HepG2 (cell line): ENCODE data around the gene ZNF385B. TPM values are rescaled to one million over a fixed set of nuclear protein-coding genes. Genes with fewer than 3 reads are reported as not detected.

Experiments
- ATAC-seq: fragments of 200-7000 bp; cut with Tn5 transposase; 3 replicates; pipeline ENCODE4 v1.9.1; 2020; ENCODE audit warnings: mild to moderate bottlenecking, moderate library complexity
- BruUV-seq: library from RNA; stranded (reverse); fragments of 400-500 nt; replicated peaks from 2 replicates; lab custom pipeline; 2021; lab: Mats Ljungman, UMichigan
- CTCF ChIA-PET: fragments of 300-600 bp; formaldehyde crosslinking; extraction: SDS; loops from one replicate; lab custom pipeline; 2021; ENCODE audit warnings: low total read pairs, inconsistent platforms, low intra/inter-chr PET ratio; lab: Yijun Ruan, JAX
- POLR2A ChIA-PET: fragments of 350-600 bp; sonication (Branson Sonifier 250); formaldehyde crosslinking; loops from one replicate; lab custom pipeline; 2020; ENCODE audit warnings: antibody characterized with exemption, inconsistent platforms; lab: Yijun Ruan, JAX
- DNase-seq: peaks from one replicate; pipeline ENCODE4 v3.0.0-alpha.2; 2015; ENCODE audit warnings: low spot score
- FAIRE-seq: peaks from 3 replicates; lab custom pipeline; 2011; peaks lifted over from hg19 to GRCh38; lab: Jason Lieb, UNC
- H2AFZ ChIP-seq: one replicate; pipeline ENCODE4 v1.6.1; 2011; ENCODE audit warnings: low read length, inconsistent platforms
- H3K27ac ChIP-seq: fragments of 300-600 bp; 3 replicates; pipeline ENCODE4 v1.8.0; 2011; ENCODE audit warnings: mixed run types, mild to moderate bottlenecking, mixed read lengths, low read length, inconsistent platforms; ENCODE audit not compliant: insufficient read depth; ENCODE audit errors: extremely low read length
- H3K27me3 ChIP-seq, 2 experiments: fragments of 200-600 bp in 1 of 2; 2 replicates in 1 of 2; 3 replicates in 1 of 2; pipeline versions ENCODE4 v1.6.0 to v1.8.0; 2011; ENCODE audit warnings: low read length in 2 of 2, mild to moderate bottlenecking in 2 of 2, moderate library complexity in 2 of 2, inconsistent platforms in 1 of 2; ENCODE audit not compliant: insufficient read depth in 2 of 2, control insufficient read depth in 1 of 2
- H3K36me3 ChIP-seq, 2 experiments: fragments of 200-600 bp in 1 of 2; replicated peaks in 1 of 2; 2 replicates in 1 of 2; 3 replicates in 1 of 2; pipeline versions ENCODE4 v1.5.1 to v1.8.0; 2011; ENCODE audit warnings: low read length in 2 of 2, inconsistent platforms in 1 of 2; ENCODE audit not compliant: insufficient read depth in 2 of 2, control insufficient read depth in 1 of 2
- H3K4me1 ChIP-seq: 2 replicates; pipeline ENCODE4 v1.5.1; 2012; ENCODE audit warnings: low read length, inconsistent platforms; ENCODE audit not compliant: insufficient read depth
- H3K4me2 ChIP-seq: 2 replicates; pipeline ENCODE4 v1.6.0; 2011; ENCODE audit warnings: low read depth, low read length, inconsistent platforms
- H3K4me3 ChIP-seq, 3 experiments: fragments of 200-600 bp in 1 of 3; sonication (generic), shearing (Covaris generic) in 1 of 3; replicated peaks in 1 of 3; 2 replicates each; pipeline ENCODE4 v1.5.1; 2011 to 2016; ENCODE audit warnings: low read length in 3 of 3, inconsistent platforms in 2 of 3, low read depth in 2 of 3, mild to moderate bottlenecking in 2 of 3, control low read depth in 1 of 3, mixed read lengths in 1 of 3; ENCODE audit not compliant: insufficient read depth in 1 of 3
- H3K79me2 ChIP-seq: one replicate; pipeline ENCODE4 v1.6.1; 2011; ENCODE audit warnings: low read length, inconsistent platforms; ENCODE audit not compliant: insufficient read depth
- H3K9ac ChIP-seq: 2 replicates; pipeline ENCODE4 v1.6.0; 2011; ENCODE audit warnings: mild to moderate bottlenecking, low read depth, low read length, inconsistent platforms; ENCODE audit not compliant: insufficient read depth
- H3K9me3 ChIP-seq: 2 replicates; pipeline ENCODE4 v1.5.1; 2012; ENCODE audit warnings: mild to moderate bottlenecking, low read length
- H4K20me1 ChIP-seq: 2 replicates; pipeline ENCODE4 v1.6.0; 2011; ENCODE audit warnings: inconsistent platforms, mild to moderate bottlenecking, low read length, moderate library complexity; ENCODE audit not compliant: insufficient read depth
- CHD4 ChIP-seq: fragments of 200-600 bp; sonication (generic); IDR thresholded peaks from 2 replicates; pipeline ENCODE4 v1.7.0; 2017; ENCODE audit warnings: mild to moderate bottlenecking, low read length, borderline replicate concordance
- HBP1 ChIP-seq: IDR thresholded peaks from 2 replicates; pipeline ENCODE4 v1.6.1; 2016; ENCODE audit warnings: low read depth, control low read depth
- IKZF5 ChIP-seq: IDR thresholded peaks from 2 replicates; pipeline ENCODE4 v1.6.1; 2018; ENCODE audit warnings: missing genetic modification reagents, mild to moderate bottlenecking, missing compliant biosample characterization
- KDM5A ChIP-seq: fragments of 200-600 bp; sonication (generic); IDR thresholded peaks from 2 replicates; pipeline ENCODE4 v1.7.0; 2018; ENCODE audit warnings: antibody characterized with exemption, mild to moderate bottlenecking, low read length, borderline replicate concordance
- MNT ChIP-seq: fragments of 450-650 bp; IDR thresholded peaks from 2 replicates; pipeline ENCODE4 v1.6.1; 2016
- NFE2L2 ChIP-seq: fragments of 150-350 bp; IDR thresholded peaks from 2 replicates; pipeline ENCODE4 v1.6.1; 2014; ENCODE audit warnings: low read length
- PAX8 ChIP-seq: sonication (generic); formaldehyde crosslinking; IDR thresholded peaks from 2 replicates; pipeline ENCODE4 v1.8.0; 2022; ENCODE audit warnings: mild to moderate bottlenecking, missing genetic modification reagents, borderline replicate concordance
- PRPF4 ChIP-seq: fragments of 200-400 bp; formaldehyde crosslinking; IDR thresholded peaks from 2 replicates; pipeline ENCODE4 v1.6.1; 2016; ENCODE audit warnings: low read length, low read depth; ENCODE audit not compliant: poor library complexity, severe bottlenecking
- RARG ChIP-seq: sonication (generic); formaldehyde crosslinking; IDR thresholded peaks from 2 replicates; pipeline ENCODE4 v1.4.0; 2020; ENCODE audit warnings: low read depth, mild to moderate bottlenecking, missing genetic modification reagents
- SOX5 ChIP-seq: IDR thresholded peaks from 2 replicates; pipeline ENCODE4 v1.6.1; 2016; ENCODE audit warnings: borderline replicate concordance
- SSRP1 ChIP-seq: IDR thresholded peaks from 2 replicates; pipeline ENCODE4 v1.6.1; 2016; ENCODE audit warnings: control low read depth
- TEAD3 ChIP-seq: optimal IDR thresholded peaks from 2 replicates; pipeline ENCODE3; 2016; ENCODE audit warnings: borderline replicate concordance
- TRIM24 ChIP-seq: sonication (generic); formaldehyde crosslinking; IDR thresholded peaks from 2 replicates; pipeline ENCODE4 v1.8.0; 2022; ENCODE audit warnings: mild to moderate bottlenecking, missing genetic modification reagents
- ZBTB21 ChIP-seq: sonication (generic); formaldehyde crosslinking; IDR thresholded peaks from 2 replicates; pipeline ENCODE4 v1.4.0; 2020; ENCODE audit warnings: missing genetic modification reagents
- ZBTB7B ChIP-seq: sonication (generic); formaldehyde crosslinking; IDR thresholded peaks from 2 replicates; pipeline ENCODE4 v1.4.0; 2020; ENCODE audit warnings: missing genetic modification reagents
- ZNF264 ChIP-seq: sonication (generic); formaldehyde crosslinking; IDR thresholded peaks from 2 replicates; pipeline ENCODE4 v1.4.0; 2020; ENCODE audit warnings: missing genetic modification reagents
- ZNF34 ChIP-seq: sonication (generic); formaldehyde crosslinking; IDR thresholded peaks from 2 replicates; pipeline ENCODE4 v1.4.0; 2020; ENCODE audit warnings: mild to moderate bottlenecking, missing genetic modification reagents, borderline replicate concordance
- ZNF605 ChIP-seq: sonication (generic); formaldehyde crosslinking; IDR thresholded peaks from 2 replicates; pipeline ENCODE4 v1.8.0; 2022; ENCODE audit warnings: mild to moderate bottlenecking, missing genetic modification reagents
- ZSCAN21 ChIP-seq: sonication (generic); formaldehyde crosslinking; IDR thresholded peaks from 2 replicates; pipeline ENCODE4 v1.8.0; 2022; ENCODE audit warnings: mild to moderate bottlenecking, missing genetic modification reagents, moderate library complexity, borderline replicate concordance
- WGBS: methylation state at CpG from one replicate; pipeline ENCODE4 v1.1.6; 2017; ENCODE audit warnings: low lambda C conversion rate; 5-methylcytosine and 5-hydroxymethylcytosine counted together
- in situ Hi-C: cut with HindIII; loops from 2 replicates; pipeline ENCODE4 v1.10.0; 2017; ENCODE audit warnings: low pct_unique_long_range_greater_than_20kb; ENCODE audit not compliant: extremely low pct_ligation_motif_present
- intact Hi-C: fragments of 100-400 bp; cut with micrococcal nuclease; formaldehyde crosslinking; loops from one replicate; pipeline ENCODE4 v1.10.0; 2022; ENCODE audit not compliant: unreplicated experiment
- polyA plus RNA-seq, 8 experiments: library from polyadenylated mRNA; depleted of rRNA in 3 of 8; stranded (reverse) in 7 of 8; unstranded in 1 of 8; fragments of >200 nt; fragmentation: Illumina TruSeq in 4 of 8; extraction: Trizol in 4 of 8; gene quantifications; 2 replicates each; pipeline versions ENCODE4 v1.2.1 to v1.2.3, GENCODE V29; 2011 to 2016; ENCODE audit warnings: low read depth in 4 of 8, missing spikeins in 1 of 8, mixed read lengths in 1 of 8; ENCODE audit not compliant: insufficient read depth in 1 of 8
- total RNA-seq, 5 experiments: library from RNA; depleted of rRNA; stranded (reverse); fragments of >200 nt; fragmentation: Illumina TruSeq; extraction: Trizol; gene quantifications; 2 replicates each; pipeline ENCODE4 v1.2.3, GENCODE V29; 2016; ENCODE audit warnings: low read depth in 1 of 5
- TF ChIP-seq, protein P1 (sequence below): sonication (generic); formaldehyde crosslinking; IDR thresholded peaks from 2 replicates; pipeline ENCODE4 v1.4.0; 2020; ENCODE audit warnings: missing genetic modification reagents

ZNF385B gene
- total and polyA plus RNA-seq, 2 of the 13 experiments (the other 11 are each of a cell fraction or from before 2014, with no cell fraction given) = 3.3 to 6.7 TPM

- ATAC-seq (peak; percentile 99), FAIRE-seq (peak; percentile 91), DNase-seq (peak; percentile 100)
- intact Hi-C loops = loop anchor here (1.0 to 10.0 kb wide), 7 partner anchors 15 to 309 kb away; no protein-coding TSS in a partner anchor
- H3K9ac ChIP-seq = peak overlapping the region; percentile 63
- H3K27me3 ChIP-seq = no peaks in the 10 kb centered on the region
- H3K4me3 ChIP-seq = peak overlapping the region in 1 of 3 experiments; percentile 12; a peak in 1 of 6 replicates
- H2AFZ ChIP-seq = no peak overlapping the region
- H3K9me3 ChIP-seq = peaks cover 8% of the 10 kb centered on the region
- POLR2A ChIA-PET = interaction anchor here (0.8 to 1.9 kb wide), 11 partner anchors 9 to 271 kb away, joined by 3 to 43 read pairs (median 4); no protein-coding TSS in a partner anchor
- H3K4me2 ChIP-seq = peak overlapping the region; percentile 62
- WGBS = 0% methylated on average over 3 of the region's 3 CpGs
- BruUV-seq = no TSS peak
- no peaks in the 10 kb centered on the region for H3K79me2 ChIP-seq
- H3K36me3 ChIP-seq = no peaks in the 10 kb centered on the region; a peak in 1 of 5 replicates
- in situ Hi-C loops = loop anchor here (5.0 kb wide), 1 partner anchor 271 kb away; no protein-coding TSS in a partner anchor
- peak overlapping the region; percentile 88 for H3K27ac ChIP-seq
- no peaks in the 10 kb centered on the region for H4K20me1 ChIP-seq
- CTCF ChIA-PET = no interaction called here
- H3K4me1 ChIP-seq = peaks cover 54% of the 10 kb centered on the region
- TF ChIP-seq ZBTB7B (CRISPR knock-in tag) (peak; percentile 86), SSRP1 (CRISPR knock-in tag) (peak; percentile 95), ZBTB21 (CRISPR knock-in tag) (peak; percentile 25; the same call in 1 of the 2 replicates), NFE2L2 (peak; percentile 54; the same call in 1 of the 2 replicates), KDM5A (no peak; the same call in 1 of the 2 replicates), PRPF4 (no peak), PAX8 (CRISPR knock-in tag) (no peak), ZNF34 (CRISPR knock-in tag) (peak; percentile 86; the same call in 1 of the 2 replicates), TEAD3 (CRISPR knock-in tag) (peak; percentile 100), HBP1 (CRISPR knock-in tag) (peak; percentile 72; the same call in 1 of the 2 replicates), IKZF5 (peak; percentile 96), TRIM24 (CRISPR knock-in tag) (peak; percentile 71; the same call in 1 of the 2 replicates), RARG (CRISPR knock-in tag) (peak; percentile 94), MNT (0 out of 2 replicates have a peak, but pooled peaks have one; percentile 12), ZSCAN21 (CRISPR knock-in tag) (0 out of 2 replicates have a peak, but pooled peaks have one; percentile 68), CHD4 (no peak; the same call in 1 of the 2 replicates), ZNF264 (peak; percentile 85), SOX5 (CRISPR knock-in tag) (peak; percentile 100), ZNF605 (CRISPR knock-in tag) (peak; percentile 94)
- TF ChIP-seq, protein P1, sequence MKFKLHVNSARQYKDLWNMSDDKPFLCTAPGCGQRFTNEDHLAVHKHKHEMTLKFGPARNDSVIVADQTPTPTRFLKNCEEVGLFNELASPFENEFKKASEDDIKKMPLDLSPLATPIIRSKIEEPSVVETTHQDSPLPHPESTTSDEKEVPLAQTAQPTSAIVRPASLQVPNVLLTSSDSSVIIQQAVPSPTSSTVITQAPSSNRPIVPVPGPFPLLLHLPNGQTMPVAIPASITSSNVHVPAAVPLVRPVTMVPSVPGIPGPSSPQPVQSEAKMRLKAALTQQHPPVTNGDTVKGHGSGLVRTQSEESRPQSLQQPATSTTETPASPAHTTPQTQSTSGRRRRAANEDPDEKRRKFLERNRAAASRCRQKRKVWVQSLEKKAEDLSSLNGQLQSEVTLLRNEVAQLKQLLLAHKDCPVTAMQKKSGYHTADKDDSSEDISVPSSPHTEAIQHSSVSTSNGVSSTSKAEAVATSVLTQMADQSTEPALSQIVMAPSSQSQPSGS = peak; percentile 94
These were observed 318.0 kb downstream of the ZNF385B start for GRCh38 chr2:179543361-179543901.
